ENCODE results near the gene DYNC2LI1.

Gene DYNC2LI1

DNA sequence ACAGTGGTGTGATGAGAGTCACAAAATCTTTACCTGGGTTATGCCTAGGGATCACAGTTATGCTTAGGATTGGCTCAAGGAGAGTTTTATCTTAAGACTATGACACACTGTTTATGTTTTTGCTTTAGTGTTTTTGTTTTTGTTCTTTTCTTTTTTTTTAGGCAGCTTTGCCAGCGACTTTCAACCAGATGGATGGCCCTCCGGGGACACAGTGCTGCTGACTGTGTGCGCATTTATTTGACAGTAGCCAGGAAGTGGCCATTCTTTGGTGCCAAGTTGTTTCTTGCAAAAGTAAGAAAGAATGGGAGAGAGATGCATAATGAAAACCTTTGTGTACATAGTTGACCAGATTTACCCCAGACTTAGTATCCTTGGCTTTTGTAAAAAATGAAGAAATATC is 15.1 kb upstream of the DYNC2LI1 start:
- TF ChIP-seq EZH2 (IDR thresholded peaks at IDR 0.05; ENCODE audit: borderline replicate concordance, low read depth, low read length, severe bottlenecking) (no peak), CTCF (IDR thresholded peaks at IDR 0.05; ENCODE audit: borderline replicate concordance, extremely low read depth, low read length, poor library complexity, severe bottlenecking) (no peak)
- Histone ChIP-seq H3K4me3 (ENCODE audit: low read depth in 1 of 2, low read length in 2 of 2) (no peak overlapping the region), H3K9ac (ENCODE audit: low read depth, low read length) (no peak overlapping the region), H3K36me3 (ENCODE audit: insufficient read depth, low read length) (no peaks in the 10 kb centered on the region), H3K9me3 (ENCODE audit: insufficient read depth, low read length, severe bottlenecking) (no peaks in the 10 kb centered on the region), H3K27ac (ENCODE audit: low read length) (no peak overlapping the region), H4K20me1 (ENCODE audit: insufficient read depth, low read length) (no peaks in the 10 kb centered on the region), H3K27me3 (ENCODE audit: insufficient read depth, low read length, poor library complexity) (peaks cover 6% of the 10 kb centered on the region), H3K4me1 (ENCODE audit: insufficient read depth, low read length) (no peaks in the 10 kb centered on the region), H3K4me2 (ENCODE audit: insufficient read depth, low read length) (no peak overlapping the region), H2AFZ (ENCODE audit: low read depth, low read length) (no peak overlapping the region), H3K79me2 (ENCODE audit: insufficient read depth, low read length) (no peaks in the 10 kb centered on the region)
- ATAC-seq (ENCODE audit: insufficient read depth, low read depth) (no peak), DNase-seq (no peak)

DNA sequence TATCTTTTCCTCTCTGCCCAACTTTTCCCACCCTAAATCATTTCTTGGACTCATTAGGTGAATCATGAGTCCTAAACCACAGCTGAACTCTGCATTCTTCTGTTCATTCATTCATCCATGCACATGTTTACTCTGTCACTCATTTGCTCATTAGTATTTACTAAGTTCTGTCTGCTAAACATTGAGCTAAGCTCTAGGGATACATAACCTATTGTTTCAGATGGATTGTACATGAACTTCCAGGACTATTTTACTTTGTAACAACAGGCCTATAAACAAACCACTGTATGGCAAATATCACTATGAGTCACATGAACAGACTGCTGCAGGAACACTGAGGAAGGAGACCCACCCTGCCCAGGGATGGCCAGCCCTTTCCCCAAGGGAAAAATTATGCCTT is 14.6 kb upstream of the DYNC2LI1 start:
- no peaks in the 10 kb centered on the region for H3K79me2 ChIP-seq (ENCODE audit: insufficient read depth, low read length)
- no peak for DNase-seq
- no peak overlapping the region for H3K9ac ChIP-seq (ENCODE audit: low read depth, low read length)
- H2AFZ ChIP-seq (ENCODE audit: low read depth, low read length), result no peak overlapping the region
- ATAC-seq (ENCODE audit: insufficient read depth, low read depth), result no peak
- H3K4me1 ChIP-seq (ENCODE audit: insufficient read depth, low read length), result no peaks in the 10 kb centered on the region
- H3K4me2 ChIP-seq (ENCODE audit: insufficient read depth, low read length), result no peak overlapping the region
- H3K9me3 ChIP-seq (ENCODE audit: insufficient read depth, low read length, severe bottlenecking), result no peaks in the 10 kb centered on the region
- no peak overlapping the region for H3K27ac ChIP-seq (ENCODE audit: low read length)
- TF ChIP-seq EZH2 (IDR thresholded peaks at IDR 0.05; ENCODE audit: borderline replicate concordance, low read depth, low read length, severe bottlenecking) (no peak), CTCF (IDR thresholded peaks at IDR 0.05; ENCODE audit: borderline replicate concordance, extremely low read depth, low read length, poor library complexity, severe bottlenecking) (no peak)
- peaks cover 6% of the 10 kb centered on the region for H3K27me3 ChIP-seq (ENCODE audit: insufficient read depth, low read length, poor library complexity)
- H3K4me3 ChIP-seq (ENCODE audit: low read depth in 1 of 2, low read length in 2 of 2), result no peak overlapping the region
- no peaks in the 10 kb centered on the region for H3K36me3 ChIP-seq (ENCODE audit: insufficient read depth, low read length)
- H4K20me1 ChIP-seq (ENCODE audit: insufficient read depth, low read length), result no peaks in the 10 kb centered on the region

- no peaks in the 10 kb centered on the region for H4K20me1 ChIP-seq (ENCODE audit: insufficient read depth, low read length)
- TF ChIP-seq CTCF (IDR thresholded peaks at IDR 0.05; ENCODE audit: borderline replicate concordance, extremely low read depth, low read length, poor library complexity, severe bottlenecking) (no peak), EZH2 (IDR thresholded peaks at IDR 0.05; ENCODE audit: borderline replicate concordance, low read depth, low read length, severe bottlenecking) (no peak)
- H3K4me1 ChIP-seq (ENCODE audit: insufficient read depth, low read length), result no peaks in the 10 kb centered on the region
- no peak overlapping the region for H3K9ac ChIP-seq (ENCODE audit: low read depth, low read length)
- no peak overlapping the region for H3K4me2 ChIP-seq (ENCODE audit: insufficient read depth, low read length)
- no peaks in the 10 kb centered on the region for H3K36me3 ChIP-seq (ENCODE audit: insufficient read depth, low read length)
- no peak for ATAC-seq (ENCODE audit: insufficient read depth, low read depth)
- peaks cover 6% of the 10 kb centered on the region for H3K27me3 ChIP-seq (ENCODE audit: insufficient read depth, low read length, poor library complexity)
- H3K79me2 ChIP-seq (ENCODE audit: insufficient read depth, low read length), result no peaks in the 10 kb centered on the region
- no peak overlapping the region for H3K4me3 ChIP-seq (ENCODE audit: low read depth in 1 of 2, low read length in 2 of 2)
- H3K9me3 ChIP-seq (ENCODE audit: insufficient read depth, low read length, severe bottlenecking), result no peaks in the 10 kb centered on the region
- DNase-seq, result no peak
- no peak overlapping the region for H3K27ac ChIP-seq (ENCODE audit: low read length)
- H2AFZ ChIP-seq (ENCODE audit: low read depth, low read length), result no peak overlapping the region
Measured at GRCh38 chr2:43762286-43762685, 11.6 kb upstream of the DYNC2LI1 start.

DNA sequence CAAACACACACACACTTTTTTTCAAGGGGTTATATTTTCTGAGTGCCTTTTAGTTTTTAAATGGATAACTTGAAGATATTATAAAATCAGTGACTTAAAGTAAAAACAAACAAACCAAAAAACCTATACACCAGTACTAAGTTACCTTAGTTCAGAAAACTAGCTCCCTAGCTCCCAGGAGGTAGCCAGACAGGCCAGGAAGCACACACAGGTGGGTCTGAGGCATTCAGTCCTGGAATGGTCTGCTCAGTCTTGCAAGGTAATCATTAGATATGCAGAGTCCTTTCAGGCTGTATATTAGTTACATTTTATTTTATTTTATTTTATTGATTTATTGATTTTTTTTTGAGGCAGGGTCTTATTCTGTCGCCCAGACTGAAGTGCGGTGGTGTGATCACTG is 10.7 kb upstream of the DYNC2LI1 start:
- Histone ChIP-seq H3K36me3 (ENCODE audit: insufficient read depth, low read length) (no peaks in the 10 kb centered on the region), H4K20me1 (ENCODE audit: insufficient read depth, low read length) (no peaks in the 10 kb centered on the region), H3K4me3 (ENCODE audit: low read depth in 1 of 2, low read length in 2 of 2) (no peak overlapping the region), H3K9ac (ENCODE audit: low read depth, low read length) (no peak overlapping the region), H2AFZ (ENCODE audit: low read depth, low read length) (no peak overlapping the region), H3K4me2 (ENCODE audit: insufficient read depth, low read length) (no peak overlapping the region), H3K9me3 (ENCODE audit: insufficient read depth, low read length, severe bottlenecking) (no peaks in the 10 kb centered on the region), H3K4me1 (ENCODE audit: insufficient read depth, low read length) (no peaks in the 10 kb centered on the region), H3K27ac (ENCODE audit: low read length) (no peak overlapping the region), H3K27me3 (ENCODE audit: insufficient read depth, low read length, poor library complexity) (peaks cover 6% of the 10 kb centered on the region), H3K79me2 (ENCODE audit: insufficient read depth, low read length) (no peaks in the 10 kb centered on the region)
- ATAC-seq (ENCODE audit: insufficient read depth, low read depth) (no peak), DNase-seq (no peak)
- TF ChIP-seq CTCF (IDR thresholded peaks at IDR 0.05; ENCODE audit: borderline replicate concordance, extremely low read depth, low read length, poor library complexity, severe bottlenecking) (no peak), EZH2 (IDR thresholded peaks at IDR 0.05; ENCODE audit: borderline replicate concordance, low read depth, low read length, severe bottlenecking) (no peak)
